Activated T-helper 1 cell treated with Interleukin-2 at 50 U/mL for 16 hours (primary cell): ENCODE data around the gene ACTR5.
A peak's percentile ranks its signal among the peaks of the same experiment; 100 is the strongest.
"Not testable (repeated sequence)": the region's sequence is repeated elsewhere in the genome, so short reads cannot be mapped to it uniquely, and the experiment has no call there.

Experiments used
- DNase-seq: peaks from one replicate; pipeline ENCODE4 v3.0.0-alpha.2; 2020; ENCODE audit warnings: low read depth

ACTR5 gene

DNA sequence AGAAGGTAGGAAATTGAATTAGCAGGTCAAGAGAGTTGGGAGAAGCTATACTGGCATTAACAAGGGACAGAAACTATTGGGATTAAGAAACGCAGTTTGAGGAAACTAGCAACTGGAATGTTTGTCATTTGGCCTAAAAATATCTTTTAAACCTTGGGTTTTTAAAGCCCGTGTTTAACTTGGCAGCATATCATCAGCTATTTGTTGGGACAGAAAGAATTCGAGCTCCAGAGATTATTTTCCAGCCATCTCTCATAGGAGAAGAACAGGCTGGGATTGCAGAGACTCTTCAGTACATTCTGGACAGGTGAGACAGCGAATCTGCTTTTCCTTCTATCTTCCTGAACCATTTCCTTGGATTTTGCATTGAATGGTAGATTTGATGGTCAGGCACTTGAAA lies 17.8 kb downstream of the ACTR5 start:
- DNase-seq, result no peak

DNA sequence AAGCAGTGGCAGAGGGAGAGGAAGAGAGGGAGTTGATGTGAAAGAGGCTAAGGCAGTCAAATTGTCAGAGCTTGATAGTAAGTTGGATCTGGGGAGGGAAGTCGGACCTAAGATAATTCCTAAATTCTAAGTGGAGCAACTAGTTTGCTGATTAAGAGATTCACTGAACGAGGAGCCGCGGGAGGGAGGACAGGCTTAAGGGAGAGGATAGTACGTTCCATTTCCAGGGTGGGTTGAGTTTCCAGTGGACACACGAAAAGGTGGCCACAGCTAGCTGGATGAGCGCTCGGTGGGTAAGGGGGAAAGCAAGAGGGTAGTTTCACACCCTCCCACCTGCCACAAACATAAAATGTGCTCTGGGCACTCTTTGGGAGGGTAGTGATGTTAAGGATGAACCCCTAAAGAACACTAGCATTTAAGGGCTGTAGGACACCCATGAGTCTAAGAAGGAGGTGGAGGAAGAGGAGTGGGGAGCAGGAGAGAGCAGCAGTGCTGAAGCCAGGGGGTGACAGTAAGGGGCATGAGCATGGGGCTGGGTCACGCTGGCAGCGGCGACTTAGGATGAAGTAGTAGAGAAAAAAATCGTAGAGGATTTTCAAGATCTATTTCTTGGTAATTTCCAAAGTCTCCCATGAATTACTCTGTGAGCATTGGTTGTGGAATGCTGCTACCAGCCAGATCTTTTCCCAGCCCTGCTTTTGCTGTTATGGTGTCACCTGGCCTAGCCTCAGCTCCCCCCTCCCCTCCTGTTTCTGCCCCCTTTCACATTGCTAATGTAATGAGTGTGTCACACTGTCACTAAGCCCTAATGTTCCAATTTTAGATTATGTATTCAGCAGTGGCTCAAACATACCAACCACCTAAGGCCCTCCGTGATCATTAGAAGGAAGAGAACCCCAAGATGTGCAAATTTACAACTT lies 21.4 kb downstream of the ACTR5 start:
- no peak for DNase-seq

DNA sequence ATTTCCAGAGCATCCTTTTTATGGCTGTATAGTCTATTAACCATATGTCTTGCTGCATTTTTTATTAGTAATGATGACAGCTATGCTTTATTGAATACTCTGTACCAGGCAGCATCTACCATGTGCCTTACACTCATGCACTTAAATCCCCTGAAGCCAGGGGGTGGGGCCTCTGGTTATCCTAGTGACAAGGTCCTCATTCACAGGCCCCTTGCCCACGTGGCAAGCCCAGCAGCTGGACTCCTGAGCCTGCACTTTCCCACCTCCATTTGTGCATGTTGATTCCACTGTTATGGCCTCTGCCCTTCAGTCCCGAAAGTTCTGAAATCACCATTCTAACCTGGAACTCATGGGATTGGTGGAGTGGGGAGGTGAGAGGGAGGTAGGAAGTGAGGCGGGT lies 22.3 kb downstream of the ACTR5 start:
- DNase-seq, result no peak

DNA sequence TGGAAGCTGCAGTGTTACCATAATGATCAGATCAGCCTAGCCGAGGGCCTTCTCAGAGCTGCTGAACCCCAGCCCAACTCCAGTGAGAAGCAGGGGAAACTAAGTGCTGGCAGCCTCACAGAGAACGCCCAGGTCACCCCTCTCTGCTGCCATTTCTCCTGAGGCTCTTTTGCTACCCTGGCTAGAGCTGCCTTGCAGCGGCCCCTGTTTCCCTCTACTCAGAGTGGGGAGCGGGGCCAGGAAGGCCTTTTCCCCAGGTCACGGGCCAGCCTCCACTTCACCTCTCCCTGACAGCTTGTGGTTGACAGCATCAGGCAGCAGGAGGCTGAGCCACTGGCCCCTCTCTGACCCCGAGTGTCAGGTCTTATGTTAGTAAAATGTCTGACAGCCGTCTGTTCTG lies 22.7 kb downstream of the ACTR5 start:
- DNase-seq, result no peak

DNA sequence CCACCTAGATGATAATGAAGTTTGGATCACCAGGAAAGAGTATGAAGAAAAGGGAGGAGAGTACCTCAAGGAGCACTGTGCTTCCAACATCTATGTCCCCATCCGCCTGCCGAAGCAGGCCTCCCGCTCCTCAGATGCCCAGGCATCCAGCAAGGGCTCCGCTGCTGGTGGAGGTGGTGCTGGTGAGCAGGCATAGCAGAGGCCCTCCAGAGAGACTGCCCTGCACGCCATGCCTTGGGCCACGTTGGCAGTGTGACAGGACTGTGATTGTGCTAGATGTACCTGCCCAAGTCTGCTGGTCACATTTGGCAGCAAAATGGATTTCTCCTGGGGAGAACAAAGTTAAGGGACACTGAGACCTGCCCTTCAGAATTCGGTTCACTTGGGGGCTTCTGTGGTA lies 23.4 kb downstream of the ACTR5 start:
- no peak for DNase-seq

DNA sequence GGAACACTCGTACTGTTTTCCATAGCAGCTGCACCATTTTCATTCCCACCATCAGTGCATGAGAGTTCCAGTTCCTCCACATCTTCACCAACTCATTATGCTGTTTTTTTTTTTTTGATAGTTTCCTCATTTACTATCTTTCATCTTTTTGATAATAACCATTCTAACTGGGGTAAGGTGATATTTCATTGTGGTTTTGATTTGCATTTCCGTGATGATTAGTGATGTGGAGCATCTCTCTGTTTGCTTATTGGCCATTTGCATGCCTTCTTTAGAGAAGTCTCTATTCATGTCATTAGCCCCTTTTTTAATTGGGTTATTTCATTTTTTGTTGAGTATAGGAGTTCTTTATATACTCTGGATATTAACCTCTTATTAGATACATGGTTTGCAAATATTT lies 25.9 kb downstream of the ACTR5 start:
- no peak for DNase-seq

DNA sequence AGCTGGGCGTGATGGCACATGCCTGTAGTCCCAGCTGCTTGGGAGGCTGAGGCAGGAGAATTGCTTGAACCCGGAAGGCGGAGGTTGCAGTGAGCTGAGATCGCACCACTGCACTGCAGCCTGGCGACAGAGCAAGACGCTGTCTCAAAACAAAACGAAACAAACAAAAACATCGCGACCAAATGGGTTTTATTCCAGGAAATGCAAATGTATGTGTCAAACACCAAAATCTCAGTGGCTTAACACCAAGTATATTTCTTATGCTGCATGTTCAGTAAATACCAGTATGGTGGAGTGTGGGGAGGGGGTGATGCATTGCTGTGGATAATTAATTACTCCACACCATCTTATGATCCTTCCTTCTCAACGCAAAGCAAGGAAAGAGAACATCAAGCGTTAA lies 28.1 kb downstream of the ACTR5 start:
- DNase-seq, result no peak

DNA sequence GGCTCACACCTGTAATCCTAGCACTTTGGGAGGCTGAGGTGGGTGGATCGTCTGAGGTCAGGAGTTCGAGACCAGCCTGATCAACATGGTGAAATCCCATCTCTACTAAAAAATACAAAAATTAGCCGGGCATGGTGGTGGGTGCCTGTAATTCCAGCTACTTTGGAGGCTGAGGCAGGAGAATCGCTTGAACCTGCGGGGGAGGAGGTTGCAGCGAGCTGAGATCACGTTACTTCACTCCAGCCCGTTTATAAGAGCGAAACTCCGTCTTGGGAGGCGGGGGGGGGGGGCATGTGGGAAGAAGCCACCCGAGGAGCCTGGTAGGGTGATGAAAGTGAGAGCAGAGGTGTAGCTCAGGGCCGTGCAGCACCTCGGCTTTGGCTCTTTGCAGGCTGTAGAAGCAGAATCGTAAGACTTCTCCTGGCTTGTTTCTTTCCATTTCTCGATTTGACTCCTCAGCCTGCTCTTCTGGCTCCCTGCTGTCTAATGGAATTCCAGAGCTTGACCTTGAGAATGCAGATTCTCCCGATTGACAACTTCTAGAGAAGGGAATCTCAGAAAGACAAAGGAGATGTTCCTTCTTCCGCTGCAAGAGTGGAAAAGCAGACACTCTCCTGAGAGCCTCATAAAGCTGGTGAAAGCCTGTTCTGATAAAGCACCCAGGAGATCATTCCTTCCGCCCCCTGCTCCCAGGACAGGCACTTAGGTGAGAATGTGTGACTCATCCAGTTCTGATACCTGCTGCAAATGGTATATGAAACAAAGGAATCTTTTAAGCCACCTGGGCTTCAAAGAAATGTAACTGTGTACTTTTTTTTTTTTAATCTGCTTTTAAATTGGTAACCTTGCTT lies 31.2 kb downstream of the ACTR5 start:
- no peak for DNase-seq

DNA sequence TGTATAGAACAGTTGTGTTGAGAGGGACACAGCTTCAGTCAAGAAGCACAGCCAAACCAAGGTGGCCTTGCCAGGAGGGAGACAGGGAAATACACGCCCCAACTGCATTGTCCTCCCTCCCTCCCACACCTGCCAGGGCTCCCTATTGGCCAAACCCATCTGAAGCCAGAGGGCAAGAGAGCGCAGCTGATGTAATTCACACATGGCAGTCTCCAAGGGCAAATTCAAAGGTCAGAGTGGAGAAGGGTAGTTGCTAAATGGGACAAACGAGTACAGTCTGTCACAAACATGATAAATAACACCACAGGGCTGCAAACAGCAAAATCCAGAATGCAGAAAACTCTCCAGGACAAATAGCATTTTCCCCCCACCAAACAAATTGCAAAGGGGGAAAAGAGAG lies 34.0 kb downstream of the ACTR5 start:
- DNase-seq, result no peak

DNA sequence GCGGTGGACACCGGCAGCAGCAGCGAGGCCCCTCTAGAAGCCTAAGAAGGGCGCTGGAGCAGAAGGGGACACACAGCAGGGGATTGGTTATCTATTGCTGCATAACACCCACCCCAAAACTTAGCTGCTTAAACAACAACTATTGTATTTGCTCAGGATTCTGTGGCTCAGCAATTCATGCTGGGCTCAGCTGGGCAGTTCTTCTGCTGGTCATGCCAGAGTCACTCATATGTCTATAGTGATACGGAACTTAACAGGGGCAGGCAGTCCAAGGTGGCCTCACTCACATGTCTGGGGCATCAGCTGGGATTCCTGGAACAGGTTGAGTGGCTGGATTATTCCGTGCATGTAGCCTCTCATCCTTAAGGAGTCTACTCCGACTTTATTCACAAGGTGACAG lies 39.6 kb downstream of the ACTR5 start:
- DNase-seq, result no peak

DNA sequence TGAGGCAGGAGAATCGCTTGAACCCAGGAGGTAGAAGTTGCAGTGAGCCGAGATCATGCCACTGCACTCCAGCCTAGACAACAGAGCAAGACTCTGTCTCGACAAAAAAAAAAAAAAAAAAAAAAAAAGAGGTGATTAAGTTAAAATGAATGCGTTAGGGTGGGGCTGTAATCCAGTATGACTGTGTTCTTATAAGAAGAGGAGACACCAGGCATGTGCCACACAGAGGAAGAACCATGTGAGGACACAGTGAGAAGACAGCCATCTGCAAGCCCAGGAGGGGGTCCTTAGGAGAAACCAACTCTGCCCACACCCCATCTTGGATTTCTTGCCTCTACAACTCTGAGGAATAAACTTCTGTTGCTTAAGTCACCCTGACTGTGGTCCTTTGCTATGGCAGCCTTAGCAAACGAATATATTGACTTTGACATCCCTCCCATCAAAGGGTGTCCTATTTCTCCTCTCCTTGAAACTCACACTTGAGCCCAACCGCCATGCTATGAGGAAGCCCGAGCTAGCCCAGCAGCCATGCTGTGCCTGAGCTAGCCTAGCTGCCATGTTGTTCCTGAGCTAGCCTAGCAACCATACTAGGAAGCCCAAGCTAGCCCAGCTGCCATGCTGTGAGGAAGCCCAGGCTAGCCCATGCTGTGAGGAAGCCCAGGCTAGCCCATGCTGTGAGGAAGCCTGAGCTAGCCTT lies 41.4 kb downstream of the ACTR5 start:
- DNase-seq, result no peak

DNA sequence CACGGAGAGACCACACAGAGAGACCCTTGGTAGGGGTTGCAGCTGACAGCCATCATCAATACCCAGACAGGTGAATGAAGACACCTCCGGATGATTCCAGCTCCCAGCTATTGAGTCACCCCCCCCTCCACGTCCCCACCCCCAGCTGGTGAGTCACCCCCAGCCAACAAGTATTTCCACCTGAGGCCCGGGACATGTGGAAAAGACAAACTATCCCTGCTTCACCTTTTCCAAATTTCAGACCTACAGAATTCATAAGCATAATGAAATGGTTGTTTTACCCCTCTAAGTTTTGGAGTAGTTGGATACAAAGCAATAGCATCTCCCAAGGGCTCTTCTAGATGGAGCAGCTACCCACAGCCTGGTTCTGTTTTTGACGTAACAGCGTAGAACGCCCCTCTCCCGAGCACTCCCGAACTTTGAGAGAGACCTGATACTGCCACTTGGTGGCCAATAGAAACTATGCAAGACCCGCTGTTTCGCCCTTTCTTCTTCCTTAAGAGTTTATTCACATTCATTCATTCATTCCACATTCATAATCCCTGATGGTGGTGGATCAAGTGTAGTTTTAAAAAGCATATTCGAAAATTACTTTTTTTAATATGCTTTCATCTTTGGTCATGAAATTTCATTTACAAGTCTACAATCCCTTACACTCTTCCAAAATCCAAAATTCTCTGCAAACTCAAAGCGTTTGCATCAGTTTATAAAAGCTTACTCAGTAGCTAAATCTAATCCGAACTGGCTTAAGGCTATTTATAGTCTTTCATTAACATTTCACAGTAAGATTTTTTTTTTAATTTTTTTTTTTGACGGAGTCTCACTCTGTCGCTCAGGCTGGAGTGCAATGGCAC lies 42.2 kb downstream of the ACTR5 start:
- DNase-seq, result peak; percentile 17

DNA sequence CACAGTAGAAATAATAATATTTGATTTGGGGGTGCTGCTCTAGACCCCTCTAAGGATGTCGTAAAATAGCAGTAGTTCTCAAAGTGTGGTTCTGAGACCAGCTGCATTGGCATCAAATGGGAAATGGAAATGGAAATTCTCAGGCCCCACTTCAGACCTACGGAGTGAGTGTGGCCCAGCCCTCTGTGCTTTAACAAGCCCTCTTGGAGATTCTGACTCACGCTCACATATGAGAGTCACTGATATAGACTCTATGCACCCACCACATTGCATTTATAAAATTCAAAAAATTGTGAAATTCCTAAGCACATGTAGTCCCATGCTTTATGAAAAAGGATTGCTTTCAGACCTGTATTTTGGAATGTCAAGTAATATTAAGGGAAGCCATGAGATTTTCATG lies 43.0 kb downstream of the ACTR5 start:
- no peak for DNase-seq

DNA sequence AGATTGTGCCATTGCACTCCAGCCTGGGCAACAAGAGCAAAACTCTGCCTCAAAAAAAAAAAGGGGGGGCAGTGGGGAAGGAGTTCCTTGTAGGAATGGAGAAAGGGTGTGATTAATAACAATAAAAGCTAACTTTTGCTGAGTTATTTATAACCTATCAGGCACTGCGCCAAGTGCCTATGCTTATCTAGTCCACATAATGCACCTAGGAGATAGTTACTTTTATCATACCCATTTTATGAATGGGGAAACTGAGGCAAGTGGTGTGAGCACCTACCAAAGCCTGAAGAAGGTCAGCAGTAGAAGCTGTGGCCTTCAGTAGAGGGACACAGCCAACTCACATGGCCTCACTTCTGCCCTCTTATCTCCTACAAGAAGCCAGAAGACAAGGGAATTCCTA lies 43.7 kb downstream of the ACTR5 start:
- no peak for DNase-seq

DNA sequence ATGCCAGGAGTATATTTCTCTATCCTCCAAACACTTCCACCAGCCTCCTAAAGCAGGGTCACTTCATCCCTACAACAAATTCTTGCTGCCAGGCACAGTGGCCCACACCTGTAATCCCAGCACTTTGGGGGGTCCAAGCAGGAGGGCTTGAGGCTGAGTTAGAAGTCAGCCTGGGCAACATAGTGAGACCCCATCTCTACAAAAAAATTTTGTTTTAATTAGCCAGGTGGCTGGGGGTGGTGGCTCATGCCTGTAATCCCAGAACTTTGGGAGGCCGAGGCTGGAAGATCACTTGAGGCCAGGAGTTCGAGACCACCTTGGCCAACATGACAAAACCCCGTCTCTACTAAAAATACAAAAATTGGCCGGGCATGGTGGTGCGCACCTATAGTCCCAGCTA lies 45.8 kb downstream of the ACTR5 start:
- DNase-seq, result not testable (repeated sequence)

DNA sequence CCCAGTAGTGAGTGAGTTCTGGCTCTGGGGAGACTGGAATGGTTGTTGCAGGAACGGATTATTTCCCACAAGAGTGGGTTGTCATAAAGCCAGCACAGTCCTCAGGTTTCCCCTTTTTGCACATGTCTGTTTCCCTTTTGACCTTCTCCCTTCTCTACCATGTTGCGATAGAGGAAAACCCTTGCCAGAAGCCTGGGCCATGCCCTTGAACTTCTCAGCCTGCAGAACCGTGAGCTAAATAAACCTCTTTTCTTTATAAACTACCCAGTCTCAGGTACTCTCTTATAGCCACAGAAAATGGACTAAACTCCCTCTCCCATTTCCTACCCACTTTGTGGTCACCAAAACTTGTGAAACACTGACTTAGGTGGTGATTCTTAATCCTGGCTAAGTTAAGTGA lies 50.0 kb downstream of the ACTR5 start:
- DNase-seq, result no peak

DNA sequence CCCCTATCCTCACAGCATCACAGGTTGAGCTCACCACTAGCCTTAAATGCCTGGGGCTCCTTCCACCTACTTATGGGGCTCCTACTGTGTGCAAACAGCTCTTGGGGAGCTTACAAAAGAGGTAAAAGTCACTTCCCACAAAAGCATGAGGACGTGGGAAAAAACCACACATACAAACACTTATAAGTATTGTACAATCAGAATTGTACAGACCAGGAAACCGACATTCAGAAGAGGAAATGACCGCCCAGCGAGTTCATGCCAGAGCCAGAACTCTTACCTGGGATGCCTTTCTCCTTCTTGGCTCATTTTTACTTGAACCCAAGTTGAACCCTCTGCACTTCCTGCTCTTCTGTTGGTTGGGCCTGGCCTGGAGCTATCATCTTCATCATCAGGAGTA lies 50.9 kb downstream of the ACTR5 start:
- no peak for DNase-seq

DNA sequence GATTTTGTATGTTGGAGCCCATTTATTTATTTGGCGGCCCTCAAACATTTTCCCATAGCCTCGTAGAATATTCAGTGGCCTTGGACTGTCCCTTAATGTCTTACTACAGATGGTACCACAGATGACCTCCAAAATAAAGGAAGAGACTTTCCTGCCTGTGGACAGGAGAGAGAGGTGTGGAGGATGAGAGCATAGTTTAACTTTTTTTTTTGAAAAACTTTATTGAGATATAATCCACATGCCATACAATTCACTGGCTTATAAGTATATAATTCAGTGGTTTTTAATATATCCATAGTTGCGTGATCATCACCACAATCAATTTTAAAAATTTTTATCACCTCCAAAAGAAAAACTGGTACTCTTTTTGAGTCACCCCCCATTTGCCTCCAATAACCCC lies 52.6 kb downstream of the ACTR5 start:
- no peak for DNase-seq

DNA sequence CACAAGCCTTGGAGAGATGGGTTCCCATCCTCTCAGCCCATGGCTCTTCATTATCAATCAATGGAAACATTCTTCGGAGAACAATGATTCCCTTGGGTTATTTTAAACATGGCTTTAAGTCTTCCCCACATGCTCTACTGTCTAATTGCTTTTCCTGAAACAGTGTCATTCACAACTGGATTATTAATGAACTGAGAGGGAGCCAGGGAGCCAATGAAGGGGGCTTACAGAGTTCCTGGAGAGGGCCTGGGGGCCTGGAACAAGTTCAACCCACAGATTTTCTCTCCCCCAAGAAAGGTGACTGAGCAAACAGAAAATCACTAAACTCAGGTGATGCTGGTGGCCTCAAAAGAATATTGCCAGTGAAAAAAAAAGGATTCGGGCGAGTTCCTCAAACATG lies 56.0 kb downstream of the ACTR5 start:
- no peak for DNase-seq

DNA sequence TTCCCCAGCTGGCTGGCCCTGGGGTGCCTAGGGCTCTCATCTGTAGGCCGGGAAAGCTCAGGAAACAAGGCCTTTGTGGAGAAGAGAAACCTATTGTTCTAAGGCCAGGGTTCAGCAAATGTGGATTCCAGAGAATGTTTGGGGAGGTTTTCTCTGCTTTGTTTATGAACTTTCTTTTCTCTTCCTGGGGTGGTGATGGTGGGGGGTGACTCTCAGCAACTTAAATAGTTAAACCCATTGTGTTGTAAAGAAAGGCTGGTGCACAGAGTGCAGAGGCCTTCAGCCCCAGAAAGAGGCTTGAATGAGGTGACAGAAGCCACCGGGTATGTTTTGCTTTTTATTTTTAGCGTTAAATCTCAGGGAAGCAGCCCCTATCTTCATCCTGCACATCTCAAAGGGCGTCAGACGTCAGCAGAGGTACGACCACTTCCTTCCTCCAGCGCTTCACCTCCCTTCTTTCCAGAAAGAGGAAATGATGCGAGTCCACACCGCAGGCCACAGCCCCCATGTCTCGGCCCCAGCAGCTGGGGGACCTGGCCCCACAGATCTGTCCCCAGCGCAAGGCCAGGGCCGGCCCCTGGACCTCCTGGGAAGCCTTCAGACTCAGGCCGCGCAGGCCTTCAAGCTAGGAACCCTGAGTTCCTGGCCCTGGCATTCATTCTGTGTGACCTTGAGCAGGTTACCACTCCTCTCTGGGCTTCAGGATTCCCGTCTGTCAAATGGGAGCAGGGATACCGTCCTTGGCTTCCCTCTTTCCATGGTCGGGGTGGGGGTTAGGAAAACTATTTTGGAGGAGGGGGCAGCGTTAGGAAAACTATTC lies 56.6 kb downstream of the ACTR5 start:
- peak; percentile 67 for DNase-seq

DNA sequence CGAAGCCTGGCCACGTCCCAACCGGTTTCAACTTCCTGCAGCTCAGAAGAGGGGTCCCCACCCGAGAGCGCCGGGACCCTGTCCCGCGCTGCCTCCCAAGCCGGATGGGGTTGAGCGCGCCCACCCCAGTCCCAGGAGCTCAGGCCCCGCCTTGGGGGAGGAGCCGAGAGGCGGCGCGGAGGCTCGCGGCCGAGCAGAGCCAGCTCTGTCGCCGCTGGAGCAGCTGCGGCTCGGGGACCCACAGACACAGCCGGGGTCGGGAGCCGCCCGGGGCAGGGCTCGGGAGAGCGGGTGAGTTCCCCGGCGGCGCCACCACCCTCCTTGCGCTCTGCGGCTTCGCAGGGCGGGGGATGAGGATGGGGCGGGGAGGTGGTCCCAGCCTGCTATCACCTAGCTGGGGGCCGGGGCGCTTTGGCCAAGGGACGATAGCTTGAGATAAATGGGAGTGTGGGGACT lies 57.3 kb downstream of the ACTR5 start, which contains the start of gene PPP1R16B:
TSS of gene PPP1R16B (plus strand) at position 196 of the 456 bp plus-strand sequence. CDS start 30,229 bp downstream, outside the sequence.
- DNase-seq, result peak; percentile 59
